ENCODE results near the gene DISC1.

- TF ChIP-seq CTCF (conservative IDR thresholded peaks at IDR 0.05; ENCODE audit: low read depth, low read length) (no peak), EZH2 (IDR thresholded peaks at IDR 0.05; ENCODE audit: borderline replicate concordance, low read depth, low read length, poor library complexity, severe bottlenecking) (no peak)
Measured at GRCh38 chr1:231686384-231686783, 59.8 kb downstream of the DISC1 start.
